Fibroblast of skin of right quadriceps (primary cell): ENCODE measurements around the gene ADAMTS15.

Source experiments
- DNase-seq: peaks from one replicate; pipeline ENCODE4 v3.0.0-alpha.2; 2013

ADAMTS15 gene

DNA sequence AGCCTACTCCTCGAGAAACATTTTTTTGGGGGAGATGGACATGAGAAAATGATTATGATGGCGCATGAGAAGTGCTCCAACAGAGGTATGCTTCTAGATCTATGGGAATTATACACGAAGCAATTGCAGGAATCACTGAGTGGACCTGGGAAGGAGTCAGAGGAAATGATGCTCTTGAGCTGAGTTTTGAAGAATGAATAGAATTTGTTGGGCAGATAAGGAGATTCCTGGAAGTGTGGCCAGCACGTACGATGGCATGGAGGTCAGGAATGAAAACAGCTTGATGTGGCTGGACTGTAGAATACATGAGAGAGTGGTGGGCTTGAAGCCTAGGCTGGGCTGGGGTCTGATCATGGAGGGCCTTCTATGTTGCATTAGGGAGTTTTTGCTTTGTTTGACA lies 31.7 kb downstream of the ADAMTS15 start:
- DNase-seq = peak; percentile 45

DNA sequence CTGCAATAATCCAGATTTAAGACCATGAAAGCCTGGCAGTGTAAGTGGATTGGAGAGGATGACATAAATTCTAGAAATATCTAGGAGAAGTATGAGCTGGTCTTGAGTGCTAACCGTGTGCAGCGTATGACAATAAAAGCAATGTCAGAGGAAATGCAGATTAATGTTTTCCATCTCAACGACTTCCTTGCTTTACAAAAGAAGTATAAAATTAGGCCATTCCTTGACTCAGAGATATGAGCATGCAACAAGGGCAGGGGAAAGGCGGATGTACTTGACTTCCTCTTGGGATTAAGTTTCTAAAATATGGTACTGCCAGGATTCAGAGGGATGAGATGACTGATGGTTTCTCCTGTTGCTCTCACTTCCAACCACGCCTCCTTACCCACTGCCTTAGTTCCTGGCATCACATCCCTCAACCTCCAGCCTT lies 32.3 kb downstream of the ADAMTS15 start:
- peak; percentile 55 for DNase-seq

DNA sequence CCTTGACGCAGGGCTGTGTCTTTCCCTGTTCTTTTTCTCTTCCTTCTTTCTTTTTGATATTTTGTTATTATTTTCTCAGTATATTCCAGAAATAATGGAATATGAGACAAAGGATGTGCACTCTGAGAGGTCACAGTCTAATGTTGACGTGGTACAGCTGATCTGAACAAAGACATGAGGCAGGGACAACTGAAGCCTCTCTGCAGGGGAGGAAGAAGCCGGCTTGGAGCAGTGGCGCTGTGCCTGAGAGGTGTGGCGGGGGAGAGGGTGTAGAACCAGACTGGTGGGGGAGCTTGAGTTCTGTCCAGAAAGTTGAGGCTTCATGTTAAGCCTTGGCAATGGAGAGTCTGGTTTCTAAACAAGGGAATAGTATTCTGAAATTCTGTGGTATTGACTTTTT lies 34.7 kb downstream of the ADAMTS15 start:
- DNase-seq = no peak

DNA sequence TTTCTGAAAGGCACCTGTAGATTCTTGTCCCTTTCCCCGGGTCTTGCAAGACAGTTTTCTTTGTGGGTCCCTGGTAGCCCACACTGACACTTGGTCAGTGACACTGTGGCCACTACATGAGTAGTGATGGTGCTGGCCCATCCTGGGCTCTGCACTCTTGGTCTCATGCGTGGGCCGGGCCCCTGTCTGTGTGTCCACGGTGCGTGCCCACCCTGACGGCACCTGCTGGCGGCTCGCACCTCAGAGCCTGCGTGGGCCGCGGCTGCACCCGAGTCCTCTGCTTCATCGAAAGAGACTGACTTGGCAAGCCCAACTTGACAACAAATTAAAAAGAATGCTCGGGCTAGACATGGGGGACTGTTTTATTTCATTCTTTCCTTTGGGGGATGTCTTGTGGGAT lies 37.5 kb downstream of the ADAMTS15 start:
- DNase-seq = no peak

DNA sequence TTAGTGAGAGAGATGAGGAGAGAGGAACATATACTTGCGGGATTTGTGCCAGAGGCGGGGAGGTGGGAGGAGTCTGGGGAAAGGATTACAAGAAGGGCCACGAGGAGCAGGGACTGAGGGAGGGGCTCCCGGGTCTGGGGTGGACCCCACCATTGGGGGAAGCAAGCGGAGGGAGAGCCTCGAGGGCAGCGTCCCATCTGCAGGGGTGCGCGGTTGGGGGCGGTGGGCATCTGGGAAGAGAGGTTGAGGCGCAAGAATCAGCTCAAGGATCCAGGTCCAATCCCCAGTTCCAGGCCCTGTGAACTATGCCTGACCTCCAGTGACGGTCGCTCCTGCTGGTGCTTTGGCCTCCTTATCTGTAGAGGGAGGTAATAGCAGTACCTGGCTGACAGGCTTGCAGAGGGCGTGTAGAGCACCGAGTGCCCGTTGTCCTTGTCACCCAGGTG lies 38.0 kb downstream of the ADAMTS15 start:
- no peak for DNase-seq

DNA sequence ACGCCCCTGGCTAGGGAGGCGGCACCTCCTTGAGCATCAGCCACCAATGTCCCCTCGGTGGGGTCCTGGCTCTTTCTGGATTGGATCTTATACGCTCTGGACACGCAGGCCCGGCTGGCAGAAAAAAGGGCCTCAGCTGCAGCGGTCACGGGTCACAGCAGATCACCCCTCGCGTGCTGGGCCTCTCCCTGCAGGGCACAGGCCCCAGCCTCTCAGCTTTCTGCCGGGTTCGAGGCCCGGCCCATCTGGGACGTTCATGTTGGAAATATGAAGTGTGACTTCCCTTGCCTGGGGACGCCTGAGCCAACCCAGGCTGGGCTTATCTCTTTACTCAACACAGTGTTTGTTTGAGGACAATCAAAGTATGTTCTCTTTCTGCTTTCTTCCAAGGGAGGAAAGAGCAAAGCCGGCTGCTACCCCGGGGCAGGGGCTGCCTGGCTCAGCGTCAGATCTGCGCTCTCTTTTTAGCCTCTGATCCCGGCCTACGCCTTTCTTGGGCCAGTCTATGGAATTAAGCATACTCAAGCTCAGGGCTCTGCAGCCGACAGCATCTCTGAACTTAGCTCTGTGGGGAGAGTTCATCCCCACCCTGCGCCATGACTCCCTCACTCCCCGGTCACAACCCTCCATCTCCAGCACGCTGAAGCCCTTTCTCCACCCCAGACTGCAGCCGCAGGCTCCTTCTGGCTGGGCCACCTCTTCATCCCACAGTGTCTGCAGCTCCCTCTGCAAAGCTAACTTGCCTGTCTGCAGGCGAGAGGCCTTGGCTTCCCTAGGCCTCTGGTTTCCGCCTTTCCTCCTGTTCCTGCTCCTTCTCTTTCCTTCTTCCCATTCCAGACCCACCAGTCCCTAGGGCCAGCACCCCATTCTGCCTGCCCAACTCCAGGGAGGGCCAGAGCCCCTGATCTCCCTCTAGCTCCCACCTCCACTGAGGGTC lies 38.8 kb downstream of the ADAMTS15 start:
- no peak for DNase-seq

DNA sequence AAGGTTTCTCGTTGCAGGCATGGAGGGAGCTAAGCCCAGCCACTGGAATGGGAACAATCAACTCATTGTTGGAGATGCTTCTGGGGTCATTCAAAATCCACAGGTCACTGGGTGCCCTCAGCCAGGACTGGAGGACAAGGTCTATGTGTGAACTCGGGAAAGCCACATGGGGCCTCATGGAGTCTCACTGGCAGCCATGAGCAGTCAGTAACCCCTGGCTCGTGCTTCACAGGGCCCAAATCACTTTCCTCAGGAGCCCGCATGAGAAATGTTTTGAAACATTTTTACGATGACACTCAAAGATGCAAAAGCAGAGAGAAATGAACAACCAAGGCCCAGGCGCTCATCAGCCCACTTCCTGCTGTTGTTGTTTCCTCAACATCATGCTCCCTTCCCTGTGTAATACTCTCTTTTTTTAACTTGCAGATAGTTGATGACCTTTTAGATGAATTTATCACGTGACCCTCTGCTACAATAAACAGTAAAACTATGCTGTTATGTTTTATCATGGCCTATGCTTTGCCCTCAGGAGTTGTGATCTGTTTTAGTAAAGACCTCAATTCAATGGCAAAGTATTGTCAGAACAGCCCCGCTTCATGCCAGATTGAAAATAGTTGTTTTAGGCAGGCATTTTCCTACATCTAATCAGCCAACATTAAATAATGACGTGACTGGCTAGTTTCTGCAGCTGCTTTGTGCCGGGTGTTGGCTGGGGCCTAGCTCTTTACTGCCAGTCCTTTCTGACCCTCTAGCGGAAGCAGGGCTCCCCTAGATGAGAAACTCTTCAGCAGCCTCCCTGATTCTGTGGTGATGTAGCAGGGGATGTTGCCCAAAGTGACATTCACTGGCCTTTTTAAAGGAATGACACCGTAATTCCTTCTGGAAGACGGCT lies 39.7 kb downstream of the ADAMTS15 start:
- no peak for DNase-seq

DNA sequence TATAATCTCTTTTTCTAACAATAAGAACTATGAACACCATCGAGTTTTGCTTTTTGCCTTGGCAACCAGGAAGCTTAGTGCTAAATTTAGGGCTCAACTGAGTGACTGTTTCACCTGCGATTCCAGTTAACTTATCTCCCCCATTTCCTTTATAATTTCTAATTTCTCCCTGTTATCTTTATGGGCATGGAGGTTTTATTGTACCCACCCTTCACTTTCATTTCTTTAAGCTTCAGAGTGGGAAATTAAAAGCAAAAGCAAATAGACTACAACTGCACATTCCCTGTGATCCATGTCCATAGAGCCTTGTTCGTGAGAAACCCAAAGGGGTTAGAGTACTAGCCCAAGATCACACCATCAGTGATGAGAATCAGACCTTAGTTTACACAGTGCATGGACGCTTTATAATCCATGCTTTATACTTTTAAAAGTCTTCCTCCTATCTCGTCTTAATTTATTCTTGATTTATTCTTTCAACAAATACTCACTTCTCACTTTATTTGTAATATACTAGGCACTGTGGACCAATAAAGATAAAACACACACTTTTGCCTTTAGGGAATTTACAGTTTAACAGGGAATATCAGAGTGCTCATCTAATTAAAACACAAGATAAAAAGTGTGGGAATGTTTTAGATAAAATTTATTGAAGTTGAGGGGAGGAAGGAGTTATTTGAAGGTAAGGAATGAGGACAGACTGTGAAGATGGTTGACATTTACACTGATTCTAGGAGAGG lies 40.6 kb downstream of the ADAMTS15 start:
- no peak for DNase-seq

DNA sequence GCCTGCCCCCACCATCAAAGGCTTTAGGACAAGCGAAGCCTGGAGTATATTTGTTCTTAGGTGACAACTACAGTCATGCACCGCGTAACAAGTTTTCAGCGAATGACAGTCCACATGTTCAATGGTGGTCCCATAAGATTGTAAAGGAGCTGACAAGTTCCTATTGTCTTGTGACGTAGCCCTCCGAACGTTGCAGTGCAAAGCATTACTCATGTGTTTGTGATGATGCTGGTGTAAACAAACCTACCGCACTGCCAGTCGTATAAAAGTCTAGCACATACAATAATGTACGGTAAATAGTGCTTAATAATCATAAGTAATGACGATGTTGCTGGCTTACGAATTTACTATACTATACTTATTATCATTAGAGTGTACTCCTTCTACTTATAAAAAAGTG lies 41.3 kb downstream of the ADAMTS15 start:
- no peak for DNase-seq

DNA sequence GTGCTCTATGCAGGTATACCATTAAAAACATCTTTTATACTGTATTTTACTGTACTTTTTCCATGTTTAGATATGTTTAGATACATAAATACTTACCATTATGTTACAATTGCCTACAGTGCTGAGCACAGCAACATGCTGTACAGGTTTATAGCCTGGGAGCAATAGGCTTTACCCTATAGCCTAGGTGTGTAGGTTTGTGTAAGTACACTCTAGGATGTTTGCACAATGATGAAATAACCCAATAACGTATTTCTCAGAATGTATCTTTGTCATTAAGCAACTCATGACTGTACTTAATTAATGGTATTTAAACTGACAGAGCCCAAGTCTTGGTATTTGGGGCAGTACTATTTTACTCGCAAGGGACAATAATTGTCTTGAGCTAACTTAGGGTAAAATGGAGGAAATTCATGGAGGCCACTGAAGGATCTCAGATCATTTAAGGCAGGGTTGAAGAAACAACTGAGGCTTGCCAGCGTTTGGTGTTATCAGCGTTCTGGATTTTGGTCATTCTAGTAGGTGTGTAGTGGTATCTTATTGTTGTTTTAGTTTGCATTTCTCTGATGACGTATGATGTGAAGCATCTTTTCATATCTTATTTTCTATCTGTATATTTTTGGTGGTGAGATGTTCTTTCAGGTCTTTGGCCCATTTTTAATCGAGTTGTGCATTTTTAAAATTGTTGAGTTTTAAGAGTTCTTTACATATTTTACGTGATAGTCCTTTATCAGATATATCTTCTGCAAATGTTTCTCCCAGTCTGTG lies 42.4 kb downstream of the ADAMTS15 start:
- no peak for DNase-seq

DNA sequence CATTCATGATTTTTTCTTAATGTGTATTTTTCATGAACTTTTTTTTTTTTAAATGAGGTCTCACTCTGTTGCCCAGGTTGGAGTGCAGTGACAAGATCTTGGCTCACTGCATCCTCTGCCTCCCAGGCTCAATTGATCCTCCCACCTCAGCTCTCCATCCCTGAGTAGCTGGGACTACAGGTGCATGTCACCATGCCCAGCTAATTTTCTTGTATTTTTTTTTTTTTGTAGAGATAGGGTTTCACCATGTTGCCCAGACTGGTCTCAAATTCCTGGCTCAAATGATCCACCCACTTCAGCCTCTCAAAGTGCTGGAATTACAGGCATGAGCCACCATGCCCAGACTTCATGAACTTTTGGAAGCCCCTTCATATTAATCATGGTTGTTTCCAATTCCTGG lies 49.7 kb downstream of the ADAMTS15 start:
- no peak for DNase-seq

DNA sequence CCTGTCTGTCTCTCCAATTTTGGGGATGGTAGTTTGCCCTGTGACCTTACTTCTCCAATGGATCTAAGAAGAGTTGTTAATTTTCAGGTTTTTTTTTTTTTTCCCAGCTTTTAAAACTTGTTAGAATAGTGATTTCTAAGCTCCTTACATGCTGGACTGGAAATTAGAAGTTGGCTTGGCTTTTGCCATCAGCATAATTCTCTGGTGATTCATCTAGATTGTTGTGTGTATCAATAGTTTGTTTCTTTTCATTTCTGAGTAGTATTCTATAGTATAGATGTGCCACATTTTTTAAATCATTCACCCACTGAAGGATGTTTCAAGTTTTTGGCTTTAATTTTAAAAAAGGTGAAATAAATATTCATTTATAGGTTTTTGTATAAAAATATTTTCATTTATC lies 51.4 kb downstream of the ADAMTS15 start:
- peak; percentile 14 for DNase-seq

DNA sequence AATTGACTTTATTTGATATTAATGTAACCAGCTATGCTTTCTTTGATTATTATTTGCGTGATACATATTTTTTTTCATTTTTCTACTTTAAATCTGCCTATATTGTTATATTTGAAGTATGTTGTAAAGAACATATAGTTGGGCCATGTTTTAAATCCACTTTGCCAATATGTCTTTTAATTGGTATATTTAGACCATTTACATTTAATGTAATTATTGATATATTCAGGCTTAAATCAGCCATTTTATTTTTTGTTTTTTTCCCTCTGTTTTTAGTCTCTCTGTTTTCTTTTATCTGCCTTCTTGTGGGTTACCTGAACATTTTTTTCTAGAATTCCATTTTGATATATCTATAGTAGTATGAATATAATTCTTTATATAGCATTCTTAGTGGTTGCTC lies 55.9 kb downstream of the ADAMTS15 start:
- no peak for DNase-seq

DNA sequence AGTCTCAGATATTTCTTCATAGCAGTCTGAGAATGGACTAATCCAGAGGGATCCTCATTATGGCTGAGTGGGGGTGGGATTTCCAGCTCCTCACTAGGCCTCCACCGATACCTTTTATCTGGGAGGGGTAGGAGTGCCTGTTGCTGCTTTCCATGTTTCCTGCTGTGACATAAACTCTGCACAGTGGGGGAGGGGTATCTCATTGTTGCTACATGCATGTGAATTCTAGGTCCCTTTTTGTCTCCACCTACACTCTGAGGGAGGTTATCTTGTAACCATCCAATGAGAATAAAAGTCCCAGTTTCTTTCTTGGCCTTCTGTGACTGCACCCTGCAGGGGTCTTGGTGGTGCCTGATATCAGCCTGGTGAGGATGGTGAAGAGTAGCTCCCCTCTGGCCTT lies 60.5 kb downstream of the ADAMTS15 start:
- no peak for DNase-seq

DNA sequence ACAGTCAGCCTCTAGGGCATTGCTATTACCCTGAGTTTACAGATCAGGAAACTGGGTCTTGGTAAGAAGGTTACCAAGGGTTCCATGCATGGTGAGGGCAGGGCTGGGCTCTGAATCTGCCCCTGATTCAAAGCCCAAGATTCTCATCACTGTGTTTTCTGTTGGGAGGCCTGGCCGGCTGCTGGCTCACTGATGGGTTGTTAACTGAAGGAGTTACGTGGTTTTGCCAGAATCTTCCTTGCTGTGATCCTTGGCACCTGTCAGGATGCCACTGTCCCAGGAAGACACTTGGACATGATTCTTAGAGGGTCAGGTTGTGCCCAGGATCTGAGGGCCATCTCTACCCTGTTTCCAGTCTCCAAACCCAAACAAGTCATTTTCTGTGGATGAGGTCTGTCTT lies 61.5 kb downstream of the ADAMTS15 start:
- no peak for DNase-seq

DNA sequence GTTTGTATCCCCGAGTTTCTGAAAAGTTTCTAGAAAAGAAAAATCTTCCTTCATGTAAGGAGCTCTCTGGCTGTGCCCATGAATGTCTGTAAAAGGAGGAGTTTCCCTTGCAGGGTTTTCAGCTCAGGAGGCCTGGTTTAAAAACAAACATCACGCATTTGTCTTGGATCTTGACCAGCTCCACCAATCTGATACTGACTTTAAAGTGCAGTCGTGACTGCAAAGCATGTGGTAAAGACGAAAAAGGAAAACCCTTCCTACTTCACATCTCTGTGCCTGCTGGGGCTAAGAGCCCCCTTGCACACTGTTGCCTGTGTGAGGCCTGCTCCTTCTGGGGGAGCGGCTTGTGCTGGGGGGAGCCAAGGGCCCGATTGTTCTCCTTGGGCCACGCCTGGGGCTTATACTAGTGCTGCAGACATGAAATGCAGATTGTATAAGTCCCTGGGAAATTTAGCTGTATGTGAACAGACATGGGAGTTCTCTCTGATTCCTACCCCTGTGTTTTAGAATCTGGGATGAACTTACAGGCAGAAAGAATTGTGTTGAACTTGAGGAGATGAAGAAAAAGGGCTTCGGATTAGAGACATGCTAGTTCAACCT lies 62.1 kb downstream of the ADAMTS15 start:
- DNase-seq = no peak

DNA sequence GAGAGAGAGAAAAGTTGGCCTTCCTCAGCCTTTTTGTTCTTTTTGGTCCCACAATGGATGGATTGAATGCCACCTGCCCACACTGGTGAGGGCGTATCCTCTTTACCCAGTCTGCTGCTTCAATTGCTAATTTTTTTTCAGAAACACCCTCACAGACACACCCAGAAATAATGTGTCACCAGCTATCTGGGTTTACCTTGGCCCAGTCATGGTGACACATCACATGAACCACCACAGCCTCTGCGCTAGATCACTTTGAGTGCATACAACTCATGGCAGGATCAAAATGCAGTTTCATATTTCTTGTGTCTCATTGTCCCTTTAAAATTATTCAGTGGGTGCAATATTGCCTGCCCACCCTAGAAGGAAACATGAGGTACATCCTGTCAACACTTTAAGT lies 63.3 kb downstream of the ADAMTS15 start:
- DNase-seq = no peak

DNA sequence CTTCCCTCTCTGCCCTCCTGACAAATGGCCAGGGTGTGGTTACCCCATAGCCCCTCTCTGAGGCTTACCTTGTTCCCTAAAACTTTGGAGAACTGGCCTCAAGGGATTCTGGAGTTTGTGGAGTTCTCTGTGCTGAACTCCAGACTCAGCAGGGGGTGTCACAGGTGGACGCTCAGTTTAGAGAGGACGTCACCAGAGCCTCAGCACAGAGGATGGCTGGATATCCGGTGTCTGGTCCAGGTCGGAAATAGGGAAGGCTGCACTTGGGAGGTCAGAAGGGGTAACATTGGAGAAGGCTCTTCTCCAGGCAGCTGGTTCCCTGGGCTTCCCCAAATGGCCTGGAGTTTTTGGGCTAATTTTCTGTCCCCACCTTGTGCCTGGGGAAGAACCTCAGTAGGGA lies 64.2 kb downstream of the ADAMTS15 start:
- DNase-seq = no peak

DNA sequence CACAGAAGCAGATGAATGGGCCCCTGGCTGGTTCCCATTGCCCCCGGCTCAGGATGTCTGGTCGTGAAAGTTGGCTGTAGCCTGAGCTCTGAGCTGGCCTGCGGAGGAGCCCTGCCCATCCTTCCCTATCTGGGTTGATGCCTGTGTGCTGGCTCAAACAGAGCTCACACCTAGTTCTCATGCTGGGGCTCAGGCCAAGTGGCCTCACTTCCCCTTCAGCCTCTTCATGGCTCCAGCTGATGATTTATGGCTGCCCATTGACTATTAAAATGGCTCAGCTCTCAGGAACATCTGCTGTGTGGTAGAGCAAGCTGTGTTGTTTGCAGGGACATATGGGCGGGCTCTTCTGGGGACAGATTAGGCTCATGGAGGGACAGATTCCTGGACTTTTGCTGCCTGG lies 64.7 kb downstream of the ADAMTS15 start:
- no peak for DNase-seq

DNA sequence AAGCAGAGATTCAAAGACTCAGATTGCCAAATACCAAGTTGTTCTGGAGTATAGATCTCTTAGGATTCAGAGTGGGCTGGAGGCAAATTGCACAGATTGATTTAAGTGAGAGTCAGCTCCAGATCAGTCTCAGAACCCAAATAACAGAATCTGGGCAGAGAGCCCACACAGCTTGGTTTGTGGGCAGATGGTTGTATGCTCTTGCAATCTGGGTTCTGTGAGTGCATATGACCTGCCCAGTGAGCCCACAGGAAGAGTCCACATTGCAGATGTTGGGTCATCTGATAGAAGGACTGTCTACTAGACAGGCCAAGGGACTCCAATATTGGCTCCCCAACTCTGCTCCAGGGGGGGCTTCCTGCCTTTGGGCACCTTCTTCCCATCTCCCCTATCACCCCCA lies 65.9 kb downstream of the ADAMTS15 start:
- DNase-seq = no peak

DNA sequence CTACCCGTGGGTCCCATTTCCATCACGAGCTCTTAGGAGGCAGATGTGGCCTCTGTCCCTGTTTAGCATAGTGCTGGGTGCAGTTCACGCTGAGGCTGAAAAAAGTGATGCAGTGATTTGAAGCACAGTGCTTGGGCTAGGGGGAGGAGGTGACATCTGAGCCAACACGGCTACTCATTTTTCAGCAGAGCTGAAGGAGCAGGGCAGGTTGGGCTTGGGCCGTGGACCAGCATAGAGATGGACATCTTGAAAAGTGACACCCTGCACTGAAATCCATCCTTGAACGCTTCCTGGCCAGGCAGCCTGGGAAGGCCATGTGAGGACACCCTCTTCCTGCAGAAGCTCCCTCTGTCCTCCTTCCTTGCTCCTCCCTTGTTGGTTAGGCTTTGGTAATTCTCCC lies 66.4 kb downstream of the ADAMTS15 start:
- DNase-seq = no peak
